HG02870 (cell line): ENCODE results near the gene C16orf87.
A peak's percentile ranks its signal among the peaks of the same experiment; 100 is the strongest.
"Not testable (repeated sequence)": the region's sequence is repeated elsewhere in the genome, so short reads cannot be mapped to it uniquely, and the experiment has no call there.

ENCODE experiments used
- ATAC-seq: cut with Tn5 transposase; IDR thresholded peaks from one replicate; pipeline ENCODE4 v1.9.1; 2021; ENCODE audit warnings: mild to moderate bottlenecking, moderate library complexity; ENCODE audit not compliant: unreplicated experiment

Gene C16orf87

GRCh38 chr16:46801428-46802049, 29.4 kb downstream of the C16orf87 start:
- ATAC-seq = no peak

GRCh38 chr16:46800494-46800893, 30.5 kb downstream of the C16orf87 start:
- no peak for ATAC-seq

GRCh38 chr16:46797501-46797900, 33.5 kb downstream of the C16orf87 start:
- ATAC-seq = no peak

GRCh38 chr16:46796764-46797269, 34.2 kb downstream of the C16orf87 start:
- no peak for ATAC-seq

- ATAC-seq = no peak
Measured at GRCh38 chr16:46793841-46794240, 37.1 kb downstream of the C16orf87 start.

- ATAC-seq = no peak
Measured at GRCh38 chr16:46790599-46791270, 40.2 kb downstream of the C16orf87 start.

- peak; percentile 81 for ATAC-seq
Measured at GRCh38 chr16:46789499-46790414, 41.2 kb downstream of the C16orf87 start.

- no peak for ATAC-seq
Measured at GRCh38 chr16:46788891-46789474, 42.0 kb downstream of the C16orf87 start.

- peak; percentile 30 for ATAC-seq
Measured at GRCh38 chr16:46787909-46788308, 43.1 kb downstream of the C16orf87 start.

GRCh38 chr16:46785076-46785845, 45.7 kb downstream of the C16orf87 start:
- no peak for ATAC-seq

GRCh38 chr16:46784569-46784968, 46.4 kb downstream of the C16orf87 start:
- ATAC-seq = not testable (repeated sequence)

GRCh38 chr16:46783800-46784199, 47.2 kb downstream of the C16orf87 start:
- ATAC-seq = no peak

- no peak for ATAC-seq
Measured at GRCh38 chr16:46782320-46782719, 48.7 kb downstream of the C16orf87 start.

- ATAC-seq = no peak
Measured at GRCh38 chr16:46777804-46778203, 53.2 kb downstream of the C16orf87 start.

- peak; percentile 26 for ATAC-seq
Measured at GRCh38 chr16:46775214-46775613, 55.8 kb downstream of the C16orf87 start.

GRCh38 chr16:46774743-46775177, 56.2 kb downstream of the C16orf87 start:
- ATAC-seq = peak; percentile 74

- no peak for ATAC-seq
Measured at GRCh38 chr16:46772463-46772862, 58.5 kb downstream of the C16orf87 start.

GRCh38 chr16:46768809-46769208, 62.2 kb downstream of the C16orf87 start:
- no peak for ATAC-seq

- no peak for ATAC-seq
Measured at GRCh38 chr16:46765050-46765449, 65.9 kb downstream of the C16orf87 start.

GRCh38 chr16:46763147-46763546, 67.8 kb downstream of the C16orf87 start:
- ATAC-seq = no peak
